Astrocyte (in vitro differentiated cells and primary cell): ENCODE data around the gene ENOX1.

Experiments used
- CTCF ChIP-seq: IDR thresholded peaks from 2 replicates; pipeline ENCODE4 v1.5.1; 2011; ENCODE audit warnings: low read depth, mild to moderate bottlenecking, inconsistent platforms, low read length, moderate library complexity; ENCODE audit not compliant: insufficient read depth
- EZH2 ChIP-seq: IDR thresholded peaks from 2 replicates; pipeline ENCODE4 v1.6.1; 2012; ENCODE audit warnings: mild to moderate bottlenecking, low read length, inconsistent platforms; ENCODE audit not compliant: insufficient read depth

GRCh38 chr13:43665388-43665787, 121.4 kb downstream of the ENOX1 start:
- TF ChIP-seq CTCF (no peak), EZH2 (no peak)
